ENCODE results near the gene CCDC14.

- TF ChIP-seq CTCF (IDR thresholded peaks at IDR 0.05; ENCODE audit: insufficient read depth, low read length, poor library complexity, severe bottlenecking): no peak
- TF ChIP-seq EZH2phosphoT487 (conservative IDR thresholded peaks at IDR 0.05; ENCODE audit: low read length): no peak
Measured at GRCh38 chr3:123926396-123926795, 34.6 kb downstream of the CCDC14 start.
